ENCODE measurements around the gene VARS1. TPM values are rescaled to one million over a fixed set of nuclear protein-coding genes. Genes with fewer than 3 reads are reported as not detected.
A peak's percentile ranks its signal among the peaks of the same experiment; 100 is the strongest.
"Not testable (repeated sequence)": the region's sequence is repeated elsewhere in the genome, so short reads cannot be mapped to it uniquely, and the experiment has no call there.

The VARS1 gene
- polyA plus RNA-seq, 1 donor from 2014 or later: 83.0 TPM

DNA sequence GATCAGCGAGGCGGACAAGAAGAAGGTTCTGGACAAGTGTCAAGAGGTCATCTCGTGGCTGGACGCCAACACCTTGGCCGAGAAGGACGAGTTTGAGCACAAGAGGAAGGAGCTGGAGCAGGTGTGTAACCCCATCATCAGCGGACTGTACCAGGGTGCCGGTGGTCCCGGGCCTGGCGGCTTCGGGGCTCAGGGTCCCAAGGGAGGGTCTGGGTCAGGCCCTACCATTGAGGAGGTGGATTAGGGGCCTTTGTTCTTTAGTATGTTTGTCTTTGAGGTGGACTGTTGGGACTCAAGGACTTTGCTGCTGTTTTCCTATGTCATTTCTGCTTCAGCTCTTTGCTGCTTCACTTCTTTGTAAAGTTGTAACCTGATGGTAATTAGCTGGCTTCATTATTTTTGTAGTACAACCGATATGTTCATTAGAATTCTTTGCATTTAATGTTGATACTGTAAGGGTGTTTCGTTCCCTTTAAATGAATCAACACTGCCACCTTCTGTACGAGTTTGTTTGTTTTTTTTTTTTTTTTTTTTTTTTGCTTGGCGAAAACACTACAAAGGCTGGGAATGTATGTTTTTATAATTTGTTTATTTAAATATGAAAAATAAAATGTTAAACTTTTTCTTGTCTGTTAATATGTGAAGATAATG lies 34.2 kb upstream of the VARS1 start:
- Mint-ChIP-seq H3K36me3 (no peaks in the 10 kb centered on the region), H3K4me1 (peaks cover 17 to 27% (median 24%) of the 10 kb centered on the region in 3 donors), H3K27ac (peak overlapping the region; percentile 82 to 95 (median 83)), H3K4me3 (peak overlapping the region; percentile 91 to 97 (median 96)), H3K9me3 (no peaks in the 10 kb centered on the region), H3K27me3 (no peaks in the 10 kb centered on the region)

DNA sequence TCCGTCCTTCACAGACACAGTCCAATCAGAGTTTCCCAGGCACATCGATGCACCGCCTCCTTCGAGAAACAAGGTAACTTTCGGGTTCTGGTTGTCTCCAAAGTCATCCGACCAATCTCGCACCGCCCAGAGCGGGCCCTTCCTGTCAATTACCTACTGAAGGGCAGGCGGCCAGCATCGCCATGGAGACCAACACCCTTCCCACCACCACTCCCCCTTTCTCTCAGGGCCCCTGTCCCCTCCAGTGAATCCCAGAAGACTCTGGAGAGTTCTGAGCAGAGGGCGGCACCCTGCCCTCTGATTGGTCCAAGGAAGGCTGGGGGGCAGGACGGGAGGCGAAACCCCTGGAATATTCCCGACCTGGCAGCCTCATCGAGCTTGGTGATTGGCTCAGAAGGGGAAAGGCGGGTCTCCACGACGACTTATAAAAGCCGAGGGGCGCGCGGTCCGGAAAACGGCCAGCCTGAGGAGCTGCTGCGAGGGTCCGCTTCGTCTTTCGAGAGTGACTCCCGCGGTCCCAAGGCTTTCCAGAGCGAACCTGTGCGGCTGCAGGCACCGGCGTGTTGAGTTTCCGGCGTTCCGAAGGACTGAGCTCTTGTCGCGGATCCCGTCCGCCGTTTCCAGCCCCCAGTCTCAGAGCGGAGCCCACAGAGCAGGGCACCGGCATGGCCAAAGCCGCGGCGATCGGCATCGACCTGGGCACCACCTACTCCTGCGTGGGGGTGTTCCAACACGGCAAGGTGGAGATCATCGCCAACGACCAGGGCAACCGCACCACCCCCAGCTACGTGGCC lies 31.9 kb upstream of the VARS1 start, which contains the start of gene HSPA1B:
HSPA1B (plus strand) TSS at position 453 of the 794 bp plus-strand sequence; CDS start at position 666, 213 bp downstream.
- Mint-ChIP-seq H3K4me3 (peak within 1 kb of the TSS; percentile 92 to 99 (median 96)), H3K27me3 (no peaks in the 10 kb centered on the region), H3K27ac (peak within 1 kb of the TSS; percentile 78 to 98 (median 93)), H3K9me3 (no peaks in the 10 kb centered on the region), H3K4me1 (peaks cover 20 to 30% (median 22%) of the 10 kb centered on the region in 3 donors), H3K36me3 (no peaks in the 10 kb centered on the region)

GRCh38 chr6:31826793-31827285 lies 31.3 kb upstream of the VARS1 start:
- peak overlapping the region; percentile 92 to 99 (median 96) for H3K4me3 Mint-ChIP-seq
- no peaks in the 10 kb centered on the region for H3K27me3 Mint-ChIP-seq
- peak overlapping the region; percentile 78 to 98 (median 93) for H3K27ac Mint-ChIP-seq
- peaks cover 25 to 33% (median 27%) of the 10 kb centered on the region in 3 donors for H3K4me1 Mint-ChIP-seq
- no peaks in the 10 kb centered on the region for H3K9me3 Mint-ChIP-seq
- H3K36me3 Mint-ChIP-seq: no peaks in the 10 kb centered on the region

DNA sequence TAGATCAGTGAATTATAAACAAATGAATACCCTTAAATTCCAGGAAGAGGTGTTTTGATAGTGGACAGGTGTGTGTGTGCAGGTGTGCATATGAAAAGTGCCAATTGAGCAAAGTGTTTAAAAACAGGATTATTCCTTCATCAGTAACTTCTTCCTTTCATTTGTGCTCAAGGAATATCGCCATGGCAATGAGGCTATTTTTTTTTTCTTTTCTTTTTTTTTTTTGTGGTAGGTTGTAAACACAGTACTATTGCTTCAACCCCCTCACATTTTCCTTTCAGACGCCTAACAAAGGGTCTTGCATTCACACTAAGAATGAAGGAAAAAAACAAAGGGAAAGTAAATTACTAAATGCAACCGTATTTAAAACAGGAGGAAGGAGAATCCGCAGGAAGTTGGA lies 30.0 kb upstream of the VARS1 start:
- peaks cover 23 to 31% (median 30%) of the 10 kb centered on the region in 3 donors for H3K4me1 Mint-ChIP-seq
- H3K4me3 Mint-ChIP-seq: peak overlapping the region; percentile 92 to 99 (median 96)
- H3K9me3 Mint-ChIP-seq: no peaks in the 10 kb centered on the region
- H3K27ac Mint-ChIP-seq: peak overlapping the region in 2 of 3 donors; percentile 81 to 93
- no peaks in the 10 kb centered on the region for H3K27me3 Mint-ChIP-seq
- H3K36me3 Mint-ChIP-seq: no peaks in the 10 kb centered on the region

DNA sequence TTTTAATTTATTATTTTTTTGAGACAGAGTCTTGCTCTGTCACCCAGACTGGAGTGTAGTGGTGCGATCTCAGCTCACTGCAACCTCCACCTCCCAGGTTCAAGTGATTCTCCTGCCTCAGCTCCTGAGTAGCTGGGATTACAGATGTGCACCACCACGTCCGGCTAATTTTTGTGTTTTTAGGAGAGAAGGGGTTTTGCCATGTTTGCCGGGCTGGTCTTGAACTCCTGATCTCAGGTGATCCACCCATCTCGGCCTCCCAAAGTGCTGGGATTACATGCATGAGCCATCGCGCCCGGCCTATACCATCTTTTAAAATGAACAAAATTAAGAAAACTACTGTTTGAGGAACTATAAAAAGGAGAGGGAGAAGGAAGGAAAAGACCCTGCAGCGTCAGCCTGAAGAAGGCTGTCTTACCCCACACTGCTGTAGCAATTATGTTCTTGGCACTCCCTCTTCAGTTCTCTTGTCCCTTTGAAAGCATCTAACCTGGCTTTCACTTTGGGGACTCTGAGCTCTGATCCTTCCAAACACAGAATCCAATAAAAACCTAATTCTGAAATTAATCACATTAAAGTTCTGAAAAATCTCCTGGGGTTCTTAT lies 28.1 kb upstream of the VARS1 start:
- H3K27ac Mint-ChIP-seq: peak overlapping the region in 1 of 3 donors; percentile 86
- H3K4me1 Mint-ChIP-seq: peaks cover 21 to 32% (median 23%) of the 10 kb centered on the region in 3 donors
- not testable (repeated sequence) for H3K9me3 Mint-ChIP-seq, H3K27me3 Mint-ChIP-seq, H3K36me3 Mint-ChIP-seq
- peak overlapping the region; percentile 38 to 93 (median 44) for H3K4me3 Mint-ChIP-seq

GRCh38 chr6:31822036-31822821 lies 26.7 kb upstream of the VARS1 start:
- Mint-ChIP-seq H3K36me3 (no peaks in the 10 kb centered on the region), H3K9me3 (no peaks in the 10 kb centered on the region), H3K4me1 (peaks cover 28 to 44% (median 32%) of the 10 kb centered on the region in 3 donors), H3K4me3 (peak overlapping the region; percentile 93 to 98 (median 95)), H3K27me3 (no peaks in the 10 kb centered on the region), H3K27ac (peak overlapping the region; percentile 86 to 94 (median 92))

- H3K27ac Mint-ChIP-seq: peak overlapping the region; percentile 86 to 94 (median 92)
- no peaks in the 10 kb centered on the region for H3K27me3 Mint-ChIP-seq
- peak overlapping the region; percentile 93 to 98 (median 95) for H3K4me3 Mint-ChIP-seq
- no peaks in the 10 kb centered on the region for H3K36me3 Mint-ChIP-seq
- no peaks in the 10 kb centered on the region for H3K9me3 Mint-ChIP-seq
- peaks cover 23 to 40% (median 26%) of the 10 kb centered on the region in 3 donors for H3K4me1 Mint-ChIP-seq
Measured at GRCh38 chr6:31821301-31822035, 25.9 kb upstream of the VARS1 start.

GRCh38 chr6:31820399-31820798 lies 24.8 kb upstream of the VARS1 start:
- Mint-ChIP-seq H3K4me1 (peaks cover 23 to 37% (median 26%) of the 10 kb centered on the region in 3 donors), H3K27ac (peak overlapping the region in 2 of 3 donors; percentile 73 to 86)

GRCh38 chr6:31819871-31820299 lies 24.3 kb upstream of the VARS1 start:
- Mint-ChIP-seq H3K9me3 (no peaks in the 10 kb centered on the region), H3K27ac (peak overlapping the region; percentile 15 to 73 (median 65)), H3K4me3 (peak overlapping the region in 2 of 4 donors; percentile 4 to 64), H3K4me1 (peaks cover 23 to 33% (median 26%) of the 10 kb centered on the region in 3 donors), H3K36me3 (no peaks in the 10 kb centered on the region), H3K27me3 (no peaks in the 10 kb centered on the region)

More at GRCh38 chr6:31820399-31820798, 24.8 kb upstream of the VARS1 start:
- not testable (repeated sequence) for H3K9me3 Mint-ChIP-seq, H3K36me3 Mint-ChIP-seq, H3K27me3 Mint-ChIP-seq
- H3K4me3 Mint-ChIP-seq: peak overlapping the region in 2 of 4 donors; percentile 93 to 95

- H3K36me3 Mint-ChIP-seq, H3K9me3 Mint-ChIP-seq, H3K27me3 Mint-ChIP-seq: not testable (repeated sequence)
- Mint-ChIP-seq H3K4me3 (peak overlapping the region; percentile 81 to 96 (median 92)), H3K4me1 (peaks cover 23 to 32% (median 29%) of the 10 kb centered on the region in 3 donors), H3K27ac (peak overlapping the region; percentile 88 to 92 (median 90))
Measured at GRCh38 chr6:31817929-31818511, 22.5 kb upstream of the VARS1 start.

- Mint-ChIP-seq H3K27ac (peak overlapping the region; percentile 88 to 92 (median 90)), H3K4me3 (peak overlapping the region; percentile 81 to 96 (median 92)), H3K4me1 (peaks cover 23 to 30% (median 29%) of the 10 kb centered on the region in 3 donors)
- H3K27me3 Mint-ChIP-seq, H3K9me3 Mint-ChIP-seq, H3K36me3 Mint-ChIP-seq: not testable (repeated sequence)
Measured at GRCh38 chr6:31817133-31817928, 21.8 kb upstream of the VARS1 start.

GRCh38 chr6:31815025-31815838 lies 19.7 kb upstream of the VARS1 start, which contains the start of the genes HSPA1A and HSPA1L:
Gene HSPA1A (plus strand): TSS chr6:31815543. CDS start chr6:31815757, 214 bp downstream.
Gene HSPA1L (minus strand): TSS chr6:31815283. CDS start chr6:31811972, 3,311 bp downstream.
- peaks cover 1% of the 10 kb centered on the region for H3K36me3 Mint-ChIP-seq
- H3K4me1 Mint-ChIP-seq: peaks cover 22 to 27% (median 24%) of the 10 kb centered on the region in 3 donors
- no peaks in the 10 kb centered on the region for H3K9me3 Mint-ChIP-seq
- no peaks in the 10 kb centered on the region for H3K27me3 Mint-ChIP-seq
- peak within 1 kb of the TSS; percentile 92 to 98 (median 94) for H3K4me3 Mint-ChIP-seq
- H3K27ac Mint-ChIP-seq: peak within 1 kb of the TSS; percentile 91 to 96 (median 93)
